ENCODE data around the gene FAH. TPM values are rescaled to one million over a fixed set of nuclear protein-coding genes. Genes with fewer than 3 reads are reported as not detected.

The FAH gene
- total RNA-seq, 1 experiment from 2014 or later = 21.5 TPM

DNA sequence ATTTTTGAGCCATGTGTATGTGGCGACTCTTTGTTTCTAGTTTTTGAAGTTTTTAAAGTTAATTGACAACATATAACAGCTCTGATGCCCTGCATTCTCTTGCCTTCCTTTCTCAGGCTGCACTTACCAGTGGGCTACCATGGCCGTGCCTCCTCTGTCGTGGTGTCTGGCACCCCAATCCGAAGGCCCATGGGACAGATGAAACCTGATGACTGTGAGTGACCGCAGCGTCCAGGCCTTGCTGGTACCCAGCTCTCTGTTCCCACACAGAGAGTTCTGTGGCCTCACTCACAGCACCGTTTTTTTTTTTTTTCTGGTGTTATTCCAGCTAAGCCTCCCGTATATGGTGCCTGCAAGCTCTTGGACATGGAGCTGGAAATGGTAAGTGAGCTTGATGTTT is 15.1 kb downstream of the FAH start:
- H3T11ph ChIP-seq (ENCODE audit: low read length) = no peak overlapping the region
- no peak overlapping the region for H3K27ac ChIP-seq (ENCODE audit: insufficient read length, low read depth, low read length)
- H3K27me3 ChIP-seq (ENCODE audit: insufficient read depth, low read length) = no peaks in the 10 kb centered on the region
- Mint-ChIP-seq H3K27ac (peak overlapping the region in 1 of 3 experiments; percentile 87; a peak in 2 of 7 replicates), H3K36me3 (ENCODE audit: insufficient read depth in 1 of 3, low read depth in 3 of 3) (peaks cover 8 to 38% (median 27%) of the 10 kb centered on the region in 3 experiments; a peak in 6 of 7 replicates), H3K9me3 (no peaks in the 10 kb centered on the region), H3K4me1 (no peaks in the 10 kb centered on the region), H3K27me3 (ENCODE audit: low read depth) (no peaks in the 10 kb centered on the region), H3K4me3 (no peak overlapping the region)
- H3K14ac ChIP-seq (ENCODE audit: insufficient read depth, low read length) = no peak overlapping the region
- WGBS (ENCODE audit: extremely low coverage, insufficient read length, low lambda C conversion rate) = no CpG with 5 or more reads among the region's 8 CpGs
- H4K8ac ChIP-seq (replicated peaks; ENCODE audit: insufficient read length, low read depth, low read length) = no peak overlapping the region
- H2BK5ac ChIP-seq (ENCODE audit: insufficient read length, low read length) = no peak overlapping the region
- H3K4me2 ChIP-seq (ENCODE audit: insufficient read depth, insufficient read length, low read length) = no peak overlapping the region
- H3K79me1 ChIP-seq (ENCODE audit: insufficient read depth, low read depth, low read length, poor library complexity, severe bottlenecking) = no peaks in the 10 kb centered on the region
- H3K79me2 ChIP-seq (ENCODE audit: insufficient read depth, low read length) = no peaks in the 10 kb centered on the region
- no peak overlapping the region for H2BK20ac ChIP-seq (ENCODE audit: low read depth, low read length, poor library complexity, severe bottlenecking)
- no peak overlapping the region for H4K5ac ChIP-seq (ENCODE audit: insufficient read length, low read depth, low read length)
- no peaks in the 10 kb centered on the region for H3K4me1 ChIP-seq (ENCODE audit: insufficient read depth, low read length)
- H2BK15ac ChIP-seq (ENCODE audit: low read depth, low read length) = no peak overlapping the region
- H4K91ac ChIP-seq (ENCODE audit: insufficient read length, low read depth, low read length) = no peak overlapping the region
- no peak overlapping the region for H2AFZ ChIP-seq (ENCODE audit: low read length)
- H3K4ac ChIP-seq (ENCODE audit: low read depth, low read length) = no peak overlapping the region
- no peak overlapping the region for H2BK12ac ChIP-seq (ENCODE audit: insufficient read length, low read depth, low read length)
- no peaks in the 10 kb centered on the region for H3K9me3 ChIP-seq (ENCODE audit: control insufficient read depth, low read depth, low read length)
- no peak overlapping the region for H3K18ac ChIP-seq (ENCODE audit: insufficient read length, low read depth, low read length)
- H4K20me1 ChIP-seq (ENCODE audit: control insufficient read depth, insufficient read depth, insufficient read length) = no peaks in the 10 kb centered on the region
- no peak overlapping the region for H3K9ac ChIP-seq (ENCODE audit: extremely low read depth, insufficient read length, low read length)
- DNase-seq = no peak
- H2AK5ac ChIP-seq (ENCODE audit: insufficient read length, low read length) = no peak overlapping the region
- no peaks in the 10 kb centered on the region for H3K23me2 ChIP-seq (ENCODE audit: insufficient read length, low read depth, low read length, poor library complexity, severe bottlenecking)
- no peak overlapping the region for H3K56ac ChIP-seq (ENCODE audit: insufficient read length, low read depth, low read length)
- H3K23ac ChIP-seq (ENCODE audit: insufficient read length, low read depth, low read length) = no peak overlapping the region
- TF ChIP-seq, protein P1, sequence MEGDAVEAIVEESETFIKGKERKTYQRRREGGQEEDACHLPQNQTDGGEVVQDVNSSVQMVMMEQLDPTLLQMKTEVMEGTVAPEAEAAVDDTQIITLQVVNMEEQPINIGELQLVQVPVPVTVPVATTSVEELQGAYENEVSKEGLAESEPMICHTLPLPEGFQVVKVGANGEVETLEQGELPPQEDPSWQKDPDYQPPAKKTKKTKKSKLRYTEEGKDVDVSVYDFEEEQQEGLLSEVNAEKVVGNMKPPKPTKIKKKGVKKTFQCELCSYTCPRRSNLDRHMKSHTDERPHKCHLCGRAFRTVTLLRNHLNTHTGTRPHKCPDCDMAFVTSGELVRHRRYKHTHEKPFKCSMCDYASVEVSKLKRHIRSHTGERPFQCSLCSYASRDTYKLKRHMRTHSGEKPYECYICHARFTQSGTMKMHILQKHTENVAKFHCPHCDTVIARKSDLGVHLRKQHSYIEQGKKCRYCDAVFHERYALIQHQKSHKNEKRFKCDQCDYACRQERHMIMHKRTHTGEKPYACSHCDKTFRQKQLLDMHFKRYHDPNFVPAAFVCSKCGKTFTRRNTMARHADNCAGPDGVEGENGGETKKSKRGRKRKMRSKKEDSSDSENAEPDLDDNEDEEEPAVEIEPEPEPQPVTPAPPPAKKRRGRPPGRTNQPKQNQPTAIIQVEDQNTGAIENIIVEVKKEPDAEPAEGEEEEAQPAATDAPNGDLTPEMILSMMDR (conservative IDR thresholded peaks at IDR 0.05) = no peak
- H2BK120ac ChIP-seq (ENCODE audit: low read depth, low read length, poor library complexity, severe bottlenecking) = no peak overlapping the region

Data from H9 (cell line).